SK-N-SH treated with all-trans-retinoic acid at 6 μM for 48 hours (cell line): ENCODE measurements around the gene FASTKD3.

Experiments used
- PATZ1 ChIP-seq: fragments of 250-450 bp; sonication (Bioruptor Pico); IDR thresholded peaks from 2 replicates; pipeline ENCODE4 v1.8.0; 2020; ENCODE audit warnings: mild to moderate bottlenecking, moderate library complexity, borderline replicate concordance
- RARB ChIP-seq: fragments of 250-450 bp; sonication (Bioruptor Pico); IDR thresholded peaks from 2 replicates; pipeline ENCODE4 v1.8.0; 2021; ENCODE audit warnings: mild to moderate bottlenecking, moderate library complexity
- ZFP3 ChIP-seq: fragments of 250-450 bp; sonication (Bioruptor Pico); IDR thresholded peaks from 2 replicates; pipeline ENCODE4 v1.5.0; 2020; ENCODE audit warnings: mild to moderate bottlenecking, moderate library complexity

GRCh38 chr5:7878381-7878873 is 9.6 kb upstream of the FASTKD3 start:
- TF ChIP-seq PATZ1 (CRISPR knock-in tag) (no peak), RARB (no peak), ZFP3 (CRISPR knock-in tag) (no peak)
